Measurements from ENCODE around the gene FBXO48. TPM values are rescaled to one million over a fixed set of nuclear protein-coding genes. Genes with fewer than 3 reads are reported as not detected.

Gene FBXO48
- polyA plus RNA-seq, 1 donor (not counting 4 experiments of a cell fraction or from before 2014, with no cell fraction given) = 1.9 TPM

DNA sequence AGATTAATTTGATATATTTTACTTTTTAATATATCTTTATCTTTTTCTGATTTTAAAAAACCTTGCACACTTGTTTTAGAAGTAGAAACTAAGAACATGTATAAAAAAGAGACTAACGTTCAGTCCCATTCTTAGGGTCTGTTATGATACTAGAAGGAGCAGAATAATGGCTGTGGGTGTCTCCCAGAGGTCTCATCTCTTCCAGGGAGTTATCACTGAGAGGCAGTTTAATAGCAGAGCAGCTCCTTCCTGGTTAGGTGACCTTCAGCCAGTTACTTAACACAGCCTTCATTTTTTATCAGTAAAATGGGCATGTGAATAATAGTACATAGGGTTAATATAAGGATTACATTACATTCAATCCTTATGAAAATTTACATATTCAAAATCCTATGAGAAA, 40.6 kb downstream of the FBXO48 start:
- peaks cover 6% of the 10 kb centered on the region for H3K27me3 ChIP-seq (ENCODE audit: control insufficient read depth, extremely low read depth, insufficient read depth, low read length)
- no peaks in the 10 kb centered on the region for H3K9me3 ChIP-seq (ENCODE audit: control insufficient read depth, low read depth, low read length)
- TF ChIP-seq, protein P1, sequence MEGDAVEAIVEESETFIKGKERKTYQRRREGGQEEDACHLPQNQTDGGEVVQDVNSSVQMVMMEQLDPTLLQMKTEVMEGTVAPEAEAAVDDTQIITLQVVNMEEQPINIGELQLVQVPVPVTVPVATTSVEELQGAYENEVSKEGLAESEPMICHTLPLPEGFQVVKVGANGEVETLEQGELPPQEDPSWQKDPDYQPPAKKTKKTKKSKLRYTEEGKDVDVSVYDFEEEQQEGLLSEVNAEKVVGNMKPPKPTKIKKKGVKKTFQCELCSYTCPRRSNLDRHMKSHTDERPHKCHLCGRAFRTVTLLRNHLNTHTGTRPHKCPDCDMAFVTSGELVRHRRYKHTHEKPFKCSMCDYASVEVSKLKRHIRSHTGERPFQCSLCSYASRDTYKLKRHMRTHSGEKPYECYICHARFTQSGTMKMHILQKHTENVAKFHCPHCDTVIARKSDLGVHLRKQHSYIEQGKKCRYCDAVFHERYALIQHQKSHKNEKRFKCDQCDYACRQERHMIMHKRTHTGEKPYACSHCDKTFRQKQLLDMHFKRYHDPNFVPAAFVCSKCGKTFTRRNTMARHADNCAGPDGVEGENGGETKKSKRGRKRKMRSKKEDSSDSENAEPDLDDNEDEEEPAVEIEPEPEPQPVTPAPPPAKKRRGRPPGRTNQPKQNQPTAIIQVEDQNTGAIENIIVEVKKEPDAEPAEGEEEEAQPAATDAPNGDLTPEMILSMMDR (optimal IDR thresholded peaks at IDR 0.05 in 1 of 3, IDR thresholded peaks at IDR 0.05 in 1 of 3, conservative IDR thresholded peaks at IDR 0.05 in 1 of 3; ENCODE audit: extremely low read depth in 1 of 3, insufficient read depth in 2 of 3, low read length in 3 of 3) = no peak
- TF ChIP-seq EZH2 (IDR thresholded peaks at IDR 0.05; ENCODE audit: low read length) = no peak
- H2AFZ ChIP-seq (ENCODE audit: control insufficient read depth, low read length) = no peak overlapping the region
- H4K20me1 ChIP-seq (ENCODE audit: control insufficient read depth, extremely low read depth, insufficient read depth, low read length) = no peaks in the 10 kb centered on the region
- FAIRE-seq (no peak), DNase-seq (ENCODE audit: low read depth, low spot score) (no peak)
- H3K9ac ChIP-seq (ENCODE audit: control insufficient read depth, extremely low read depth, insufficient read depth, low read length) = no peak overlapping the region
- H3K79me2 ChIP-seq (ENCODE audit: control insufficient read depth, insufficient read depth, low read length) = no peaks in the 10 kb centered on the region
- no peaks in the 10 kb centered on the region for H3K36me3 ChIP-seq (ENCODE audit: control insufficient read depth in 2 of 2, extremely low read depth in 1 of 2, insufficient read depth in 2 of 2, low read length in 2 of 2)
- H3K27ac ChIP-seq (ENCODE audit: control insufficient read depth, insufficient read depth, low read length) = no peak overlapping the region
- dilution Hi-C loops (cut with MboI; ENCODE audit: extremely low pct_ligation_motif_present, low sequenced_read_pairs) = no loop called here
- no peaks in the 10 kb centered on the region for H3K9me1 ChIP-seq (ENCODE audit: control insufficient read depth, extremely low read depth, insufficient read depth, low read length)
- H3K4me2 ChIP-seq (ENCODE audit: control insufficient read depth, extremely low read depth, insufficient read depth, low read depth, low read length) = no peak overlapping the region
- no peak overlapping the region for H3K4me3 ChIP-seq (ENCODE audit: control insufficient read depth in 2 of 3, extremely low read depth in 1 of 3, insufficient read depth in 2 of 3, low read depth in 1 of 3, low read length in 3 of 3)
- no peaks in the 10 kb centered on the region for H3K4me1 ChIP-seq (ENCODE audit: control insufficient read depth, extremely low read depth, insufficient read depth, low read length)

DNA sequence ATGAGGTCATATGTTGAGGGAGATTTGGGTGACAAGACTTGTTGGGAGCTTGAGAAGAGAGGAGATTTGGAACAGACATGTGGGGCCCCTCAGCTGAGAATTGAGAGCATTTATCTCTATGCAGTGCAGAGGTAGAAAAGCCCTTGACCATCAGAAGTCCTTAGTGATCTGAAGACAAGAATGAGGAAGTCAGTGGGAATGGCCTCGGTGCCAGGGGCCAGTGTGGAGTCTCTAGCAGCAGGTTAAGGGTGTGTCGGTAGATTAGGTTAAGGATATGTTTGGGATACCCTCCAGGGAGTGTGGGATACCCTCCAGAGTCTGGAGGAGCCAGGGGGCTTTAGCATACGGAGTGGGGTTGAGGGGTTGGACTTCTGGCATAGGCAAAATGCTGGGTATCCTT, 41.6 kb downstream of the FBXO48 start:
- no peak for FAIRE-seq
- TF ChIP-seq, protein P1 (optimal IDR thresholded peaks at IDR 0.05 in 1 of 3, IDR thresholded peaks at IDR 0.05 in 1 of 3, conservative IDR thresholded peaks at IDR 0.05 in 1 of 3; ENCODE audit: extremely low read depth in 1 of 3, insufficient read depth in 2 of 3, low read length in 3 of 3) = no peak
- no peak for TF ChIP-seq EZH2 (IDR thresholded peaks at IDR 0.05; ENCODE audit: low read length)

More for the DNA sequence above, 41.6 kb downstream of the FBXO48 start:
- Histone ChIP-seq H3K4me1 (ENCODE audit: control insufficient read depth, extremely low read depth, insufficient read depth, low read length) (no peaks in the 10 kb centered on the region), H3K9me3 (ENCODE audit: control insufficient read depth, low read depth, low read length) (no peaks in the 10 kb centered on the region), H3K9me1 (ENCODE audit: control insufficient read depth, extremely low read depth, insufficient read depth, low read length) (no peaks in the 10 kb centered on the region), H3K79me2 (ENCODE audit: control insufficient read depth, insufficient read depth, low read length) (no peaks in the 10 kb centered on the region), H3K9ac (ENCODE audit: control insufficient read depth, extremely low read depth, insufficient read depth, low read length) (no peak overlapping the region), H3K4me3 (ENCODE audit: control insufficient read depth in 2 of 3, extremely low read depth in 1 of 3, insufficient read depth in 2 of 3, low read depth in 1 of 3, low read length in 3 of 3) (no peak overlapping the region), H4K20me1 (ENCODE audit: control insufficient read depth, extremely low read depth, insufficient read depth, low read length) (no peaks in the 10 kb centered on the region), H3K36me3 (ENCODE audit: control insufficient read depth in 2 of 2, extremely low read depth in 1 of 2, insufficient read depth in 2 of 2, low read length in 2 of 2) (no peaks in the 10 kb centered on the region), H3K27ac (ENCODE audit: control insufficient read depth, insufficient read depth, low read length) (no peak overlapping the region), H2AFZ (ENCODE audit: control insufficient read depth, low read length) (no peak overlapping the region), H3K27me3 (ENCODE audit: control insufficient read depth, extremely low read depth, insufficient read depth, low read length) (peaks cover 6% of the 10 kb centered on the region), H3K4me2 (ENCODE audit: control insufficient read depth, extremely low read depth, insufficient read depth, low read depth, low read length) (no peak overlapping the region)
- dilution Hi-C loops (cut with MboI; ENCODE audit: extremely low pct_ligation_motif_present, low sequenced_read_pairs) = no loop called here
- DNase-seq (ENCODE audit: low read depth, low spot score) = no peak
